Measurements from ENCODE around the gene POLR2H.
"Not testable (repeated sequence)": the region's sequence is repeated elsewhere in the genome, so short reads cannot be mapped to it uniquely, and the experiment has no call there.

The POLR2H gene

GRCh38 chr3:184339451-184340135, 21.9 kb upstream of the POLR2H start:
- no CpG with 5 or more reads among the region's 19 CpGs for WGBS (ENCODE audit: extremely low coverage, insufficient coverage, low lambda C conversion rate)
- H3K79me1 ChIP-seq (ENCODE audit: low read length): not testable (repeated sequence)

GRCh38 chr3:184341925-184342324, 19.6 kb upstream of the POLR2H start:
- Histone ChIP-seq H2BK120ac (ENCODE audit: low read depth, low read length) (no peak overlapping the region), H3K4me1 (ENCODE audit: control insufficient read depth, low read depth, low read length) (peaks cover 4% of the 10 kb centered on the region), H3K79me2 (ENCODE audit: control insufficient read depth, insufficient read depth, low read length) (no peaks in the 10 kb centered on the region), H3K18ac (ENCODE audit: low read length) (no peak overlapping the region), H3K4me2 (ENCODE audit: low read length) (no peak overlapping the region), H2AK5ac (ENCODE audit: low read length) (no peak overlapping the region), H3K27me3 (ENCODE audit: insufficient read depth, low read length, poor library complexity) (no peaks in the 10 kb centered on the region), H2BK15ac (replicated peaks; ENCODE audit: low read depth) (no peak overlapping the region), H3K9ac (ENCODE audit: low read length) (no peak overlapping the region), H3K4me3 (ENCODE audit: low read length) (no peak overlapping the region), H3K56ac (ENCODE audit: low read length) (no peak overlapping the region), H3K79me1 (ENCODE audit: low read length) (no peaks in the 10 kb centered on the region), H3K23ac (ENCODE audit: low read length) (no peak overlapping the region), H2BK5ac (ENCODE audit: low read length) (no peak overlapping the region), H3K36me3 (ENCODE audit: control insufficient read depth, insufficient read depth, low read length) (peaks cover 5% of the 10 kb centered on the region), H3K4ac (ENCODE audit: low read depth, low read length) (no peak overlapping the region), H4K8ac (ENCODE audit: low read depth, low read length) (no peak overlapping the region), H3K27ac (ENCODE audit: low read depth, low read length) (no peak overlapping the region), H4K5ac (ENCODE audit: low read length) (no peak overlapping the region)
- DNase-seq: no peak
- no CpG with 5 or more reads among the region's 7 CpGs for WGBS (ENCODE audit: extremely low coverage, insufficient coverage, low lambda C conversion rate)

More at GRCh38 chr3:184339451-184340135, 21.9 kb upstream of the POLR2H start:
- H3K9ac ChIP-seq (ENCODE audit: low read length); H2BK5ac ChIP-seq (ENCODE audit: low read length); H3K4me1 ChIP-seq (ENCODE audit: control insufficient read depth, low read depth, low read length); H3K23ac ChIP-seq (ENCODE audit: low read length); H2BK15ac ChIP-seq (replicated peaks; ENCODE audit: low read depth); H3K27me3 ChIP-seq (ENCODE audit: insufficient read depth, low read length, poor library complexity); H4K8ac ChIP-seq (ENCODE audit: low read depth, low read length); H2AK5ac ChIP-seq (ENCODE audit: low read length); H4K5ac ChIP-seq (ENCODE audit: low read length); H3K4ac ChIP-seq (ENCODE audit: low read depth, low read length); H3K36me3 ChIP-seq (ENCODE audit: control insufficient read depth, insufficient read depth, low read length); H3K79me2 ChIP-seq (ENCODE audit: control insufficient read depth, insufficient read depth, low read length); H3K18ac ChIP-seq (ENCODE audit: low read length); H3K27ac ChIP-seq (ENCODE audit: low read depth, low read length); H3K4me2 ChIP-seq (ENCODE audit: low read length); H3K4me3 ChIP-seq (ENCODE audit: low read length); DNase-seq; H2BK120ac ChIP-seq (ENCODE audit: low read depth, low read length); H3K56ac ChIP-seq (ENCODE audit: low read length): not testable (repeated sequence)

- no peak overlapping the region for H3K18ac ChIP-seq (ENCODE audit: low read length)
- H3K79me2 ChIP-seq (ENCODE audit: control insufficient read depth, insufficient read depth, low read length): no peaks in the 10 kb centered on the region
- H3K79me1 ChIP-seq (ENCODE audit: low read length): no peaks in the 10 kb centered on the region
- no peak overlapping the region for H3K23ac ChIP-seq (ENCODE audit: low read length)
- no CpG with 5 or more reads among the region's 5 CpGs for WGBS (ENCODE audit: extremely low coverage, insufficient coverage, low lambda C conversion rate)
- DNase-seq: no peak
- H3K4ac ChIP-seq (ENCODE audit: low read depth, low read length): no peak overlapping the region
- H4K8ac ChIP-seq (ENCODE audit: low read depth, low read length): no peak overlapping the region
- no peak overlapping the region for H2BK120ac ChIP-seq (ENCODE audit: low read depth, low read length)
- no peak overlapping the region for H3K4me2 ChIP-seq (ENCODE audit: low read length)
- H2BK5ac ChIP-seq (ENCODE audit: low read length): no peak overlapping the region
- no peak overlapping the region for H2BK15ac ChIP-seq (replicated peaks; ENCODE audit: low read depth)
- no peaks in the 10 kb centered on the region for H3K27me3 ChIP-seq (ENCODE audit: insufficient read depth, low read length, poor library complexity)
- no peak overlapping the region for H3K56ac ChIP-seq (ENCODE audit: low read length)
- H3K9ac ChIP-seq (ENCODE audit: low read length): no peak overlapping the region
- no peak overlapping the region for H3K27ac ChIP-seq (ENCODE audit: low read depth, low read length)
- peaks cover 4% of the 10 kb centered on the region for H3K4me1 ChIP-seq (ENCODE audit: control insufficient read depth, low read depth, low read length)
- H3K4me3 ChIP-seq (ENCODE audit: low read length): no peak overlapping the region
- no peak overlapping the region for H4K5ac ChIP-seq (ENCODE audit: low read length)
- no peak overlapping the region for H2AK5ac ChIP-seq (ENCODE audit: low read length)
- peaks cover 5% of the 10 kb centered on the region for H3K36me3 ChIP-seq (ENCODE audit: control insufficient read depth, insufficient read depth, low read length)
These were observed 18.2 kb upstream of the POLR2H start for GRCh38 chr3:184343200-184343876.

- Histone ChIP-seq H3K27me3 (ENCODE audit: insufficient read depth, low read length, poor library complexity) (no peaks in the 10 kb centered on the region), H3K79me2 (ENCODE audit: control insufficient read depth, insufficient read depth, low read length) (no peaks in the 10 kb centered on the region), H3K4me2 (ENCODE audit: low read length) (no peak overlapping the region), H3K18ac (ENCODE audit: low read length) (no peak overlapping the region), H2BK5ac (ENCODE audit: low read length) (no peak overlapping the region), H3K9ac (ENCODE audit: low read length) (no peak overlapping the region), H3K4ac (ENCODE audit: low read depth, low read length) (no peak overlapping the region), H3K27ac (ENCODE audit: low read depth, low read length) (no peak overlapping the region), H3K4me1 (ENCODE audit: control insufficient read depth, low read depth, low read length) (peaks cover 4% of the 10 kb centered on the region), H2AK5ac (ENCODE audit: low read length) (no peak overlapping the region), H2BK120ac (ENCODE audit: low read depth, low read length) (no peak overlapping the region), H3K23ac (ENCODE audit: low read length) (no peak overlapping the region), H2BK15ac (replicated peaks; ENCODE audit: low read depth) (no peak overlapping the region), H3K79me1 (ENCODE audit: low read length) (no peaks in the 10 kb centered on the region), H3K4me3 (ENCODE audit: low read length) (no peak overlapping the region), H4K5ac (ENCODE audit: low read length) (no peak overlapping the region), H4K8ac (ENCODE audit: low read depth, low read length) (no peak overlapping the region), H3K56ac (ENCODE audit: low read length) (peak overlapping the region; percentile 15), H3K36me3 (ENCODE audit: control insufficient read depth, insufficient read depth, low read length) (peaks cover 5% of the 10 kb centered on the region)
- no peak for DNase-seq
- no CpG with 5 or more reads among the region's 24 CpGs for WGBS (ENCODE audit: extremely low coverage, insufficient coverage, low lambda C conversion rate)
These were observed 16.8 kb upstream of the POLR2H start for GRCh38 chr3:184344579-184345316.

- Histone ChIP-seq H3K27me3 (ENCODE audit: insufficient read depth, low read length, poor library complexity) (no peaks in the 10 kb centered on the region), H3K56ac (ENCODE audit: low read length) (peak overlapping the region; percentile 49), H3K27ac (ENCODE audit: low read depth, low read length) (no peak overlapping the region), H3K4me3 (ENCODE audit: low read length) (no peak overlapping the region), H3K4me2 (ENCODE audit: low read length) (no peak overlapping the region), H3K4ac (ENCODE audit: low read depth, low read length) (no peak overlapping the region), H3K9ac (ENCODE audit: low read length) (peak overlapping the region; percentile 29), H4K5ac (ENCODE audit: low read length) (no peak overlapping the region), H3K4me1 (ENCODE audit: control insufficient read depth, low read depth, low read length) (peaks cover 4% of the 10 kb centered on the region), H2BK120ac (ENCODE audit: low read depth, low read length) (no peak overlapping the region), H3K79me2 (ENCODE audit: control insufficient read depth, insufficient read depth, low read length) (no peaks in the 10 kb centered on the region), H3K36me3 (ENCODE audit: control insufficient read depth, insufficient read depth, low read length) (peaks cover 5% of the 10 kb centered on the region), H3K79me1 (ENCODE audit: low read length) (no peaks in the 10 kb centered on the region), H2BK5ac (ENCODE audit: low read length) (no peak overlapping the region), H3K23ac (ENCODE audit: low read length) (no peak overlapping the region), H2BK15ac (replicated peaks; ENCODE audit: low read depth) (no peak overlapping the region), H2AK5ac (ENCODE audit: low read length) (no peak overlapping the region), H4K8ac (ENCODE audit: low read depth, low read length) (no peak overlapping the region), H3K18ac (ENCODE audit: low read length) (no peak overlapping the region)
- WGBS (ENCODE audit: extremely low coverage, insufficient coverage, low lambda C conversion rate): no CpG with 5 or more reads among the region's 14 CpGs
- peak; percentile 96 for DNase-seq
These were observed 16.0 kb upstream of the POLR2H start for GRCh38 chr3:184345317-184346144.

All from mesendoderm (in vitro differentiated cells).